ENCODE data around the gene PCCA. TPM values are rescaled to one million over a fixed set of nuclear protein-coding genes. Genes with fewer than 3 reads are reported as not detected.

PCCA gene
- total RNA-seq, 1 donor from 2014 or later: 66.8 TPM

- H3K27me3 Mint-ChIP-seq (ENCODE audit: unreplicated experiment): no peaks in the 10 kb centered on the region
- peaks cover 2% of the 10 kb centered on the region for H3K9me3 Mint-ChIP-seq (ENCODE audit: unreplicated experiment)
- H3K36me3 Mint-ChIP-seq (ENCODE audit: unreplicated experiment): no peaks in the 10 kb centered on the region
- no peak overlapping the region for H3K4me3 Mint-ChIP-seq (ENCODE audit: unreplicated experiment)
- TF ChIP-seq CTCF (IDR thresholded peaks at IDR 0.05; ENCODE audit: partially characterized antibody, unreplicated experiment): no peak
- no peak for DNase-seq
- peaks cover 19% of the 10 kb centered on the region for H3K4me1 Mint-ChIP-seq (ENCODE audit: low read depth, unreplicated experiment)
- no peak overlapping the region for H3K27ac Mint-ChIP-seq (ENCODE audit: unreplicated experiment)
Observed at GRCh38 chr13:100442095-100442832, 353.4 kb downstream of the PCCA start.

GRCh38 chr13:100443278-100443997 is 354.5 kb downstream of the PCCA start:
- H3K9me3 Mint-ChIP-seq (ENCODE audit: unreplicated experiment): peaks cover 2% of the 10 kb centered on the region
- peaks cover 19% of the 10 kb centered on the region for H3K4me1 Mint-ChIP-seq (ENCODE audit: low read depth, unreplicated experiment)
- H3K27ac Mint-ChIP-seq (ENCODE audit: unreplicated experiment): peak overlapping the region; percentile 57
- no peak overlapping the region for H3K4me3 Mint-ChIP-seq (ENCODE audit: unreplicated experiment)
- H3K27me3 Mint-ChIP-seq (ENCODE audit: unreplicated experiment): no peaks in the 10 kb centered on the region
- no peak for TF ChIP-seq CTCF (IDR thresholded peaks at IDR 0.05; ENCODE audit: partially characterized antibody, unreplicated experiment)
- H3K36me3 Mint-ChIP-seq (ENCODE audit: unreplicated experiment): no peaks in the 10 kb centered on the region
- no peak for DNase-seq

GRCh38 chr13:100443998-100444328 is 355.1 kb downstream of the PCCA start:
- Mint-ChIP-seq H3K27ac (ENCODE audit: unreplicated experiment) (no peak overlapping the region), H3K4me1 (ENCODE audit: low read depth, unreplicated experiment) (peaks cover 19% of the 10 kb centered on the region), H3K9me3 (ENCODE audit: unreplicated experiment) (peaks cover 2% of the 10 kb centered on the region), H3K36me3 (ENCODE audit: unreplicated experiment) (peaks cover 4% of the 10 kb centered on the region), H3K27me3 (ENCODE audit: unreplicated experiment) (no peaks in the 10 kb centered on the region), H3K4me3 (ENCODE audit: unreplicated experiment) (no peak overlapping the region)
- no peak for TF ChIP-seq CTCF (IDR thresholded peaks at IDR 0.05; ENCODE audit: partially characterized antibody, unreplicated experiment)
- DNase-seq: no peak

GRCh38 chr13:100447831-100448230 is 358.9 kb downstream of the PCCA start:
- Mint-ChIP-seq H3K27ac (ENCODE audit: unreplicated experiment) (no peak overlapping the region), H3K9me3 (ENCODE audit: unreplicated experiment) (peaks cover 10% of the 10 kb centered on the region), H3K36me3 (ENCODE audit: unreplicated experiment) (peaks cover 19% of the 10 kb centered on the region), H3K27me3 (ENCODE audit: unreplicated experiment) (peaks cover 11% of the 10 kb centered on the region), H3K4me1 (ENCODE audit: low read depth, unreplicated experiment) (peaks cover 12% of the 10 kb centered on the region), H3K4me3 (ENCODE audit: unreplicated experiment) (no peak overlapping the region)
- TF ChIP-seq CTCF (IDR thresholded peaks at IDR 0.05; ENCODE audit: partially characterized antibody, unreplicated experiment): no peak
- DNase-seq: no peak

- Mint-ChIP-seq H3K4me1 (ENCODE audit: low read depth, unreplicated experiment) (no peaks in the 10 kb centered on the region), H3K4me3 (ENCODE audit: unreplicated experiment) (no peak overlapping the region), H3K9me3 (ENCODE audit: unreplicated experiment) (peaks cover 10% of the 10 kb centered on the region), H3K27me3 (ENCODE audit: unreplicated experiment) (peaks cover 11% of the 10 kb centered on the region), H3K27ac (ENCODE audit: unreplicated experiment) (no peak overlapping the region), H3K36me3 (ENCODE audit: unreplicated experiment) (peaks cover 19% of the 10 kb centered on the region)
- no peak for TF ChIP-seq CTCF (IDR thresholded peaks at IDR 0.05; ENCODE audit: partially characterized antibody, unreplicated experiment)
- DNase-seq: no peak
Observed at GRCh38 chr13:100451923-100452322, 363.0 kb downstream of the PCCA start.

Data from glutamatergic neuron (in vitro differentiated cells).